GM19452 (cell line): ENCODE measurements around the gene PDSS2.
A peak's percentile ranks its signal among the peaks of the same experiment; 100 is the strongest.
"Not testable (repeated sequence)": the region's sequence is repeated elsewhere in the genome, so short reads cannot be mapped to it uniquely, and the experiment has no call there.

Source experiments
- ATAC-seq: cut with Tn5 transposase; IDR thresholded peaks from one replicate; pipeline ENCODE4 v1.9.1; 2021; ENCODE audit not compliant: unreplicated experiment

The PDSS2 gene

DNA sequence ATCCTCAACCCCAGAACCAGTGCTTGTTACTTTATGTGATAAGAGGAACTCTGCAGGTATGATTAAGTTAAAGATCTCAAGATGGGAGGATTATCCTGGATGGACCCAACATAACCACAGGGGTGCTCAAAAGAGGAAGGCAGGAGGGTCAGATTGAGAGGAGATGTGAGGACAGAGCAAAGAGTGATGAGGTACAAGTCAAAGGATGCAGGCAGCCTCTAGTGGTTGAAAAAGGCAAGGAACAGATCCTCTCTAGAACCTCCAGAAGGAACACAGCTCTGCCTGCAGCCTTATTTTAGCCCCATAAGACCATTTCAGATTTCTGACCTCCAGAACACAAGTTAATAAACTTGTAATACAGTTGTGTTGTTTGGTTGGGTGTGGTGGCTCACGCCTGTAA is 41.2 kb downstream of the PDSS2 start:
- ATAC-seq: peak; percentile 53

DNA sequence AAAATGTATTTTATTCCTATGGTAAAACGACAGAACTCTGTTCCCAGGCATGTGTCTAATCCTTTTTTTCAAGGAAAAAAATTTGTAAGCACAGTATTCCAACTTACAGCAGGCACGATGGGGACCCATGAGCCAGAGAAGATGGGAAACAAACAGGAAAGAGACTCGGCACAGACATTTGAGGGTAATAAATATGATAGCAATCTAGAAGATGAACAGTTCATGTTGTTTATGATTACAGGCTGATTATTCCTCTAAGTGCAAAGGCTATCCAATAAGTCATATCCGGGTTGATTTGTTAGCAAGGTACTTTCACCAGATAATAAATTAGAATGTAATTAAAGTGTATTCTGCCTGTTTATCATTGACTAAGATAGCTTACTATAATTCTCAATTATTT is 43.2 kb downstream of the PDSS2 start:
- no peak for ATAC-seq

DNA sequence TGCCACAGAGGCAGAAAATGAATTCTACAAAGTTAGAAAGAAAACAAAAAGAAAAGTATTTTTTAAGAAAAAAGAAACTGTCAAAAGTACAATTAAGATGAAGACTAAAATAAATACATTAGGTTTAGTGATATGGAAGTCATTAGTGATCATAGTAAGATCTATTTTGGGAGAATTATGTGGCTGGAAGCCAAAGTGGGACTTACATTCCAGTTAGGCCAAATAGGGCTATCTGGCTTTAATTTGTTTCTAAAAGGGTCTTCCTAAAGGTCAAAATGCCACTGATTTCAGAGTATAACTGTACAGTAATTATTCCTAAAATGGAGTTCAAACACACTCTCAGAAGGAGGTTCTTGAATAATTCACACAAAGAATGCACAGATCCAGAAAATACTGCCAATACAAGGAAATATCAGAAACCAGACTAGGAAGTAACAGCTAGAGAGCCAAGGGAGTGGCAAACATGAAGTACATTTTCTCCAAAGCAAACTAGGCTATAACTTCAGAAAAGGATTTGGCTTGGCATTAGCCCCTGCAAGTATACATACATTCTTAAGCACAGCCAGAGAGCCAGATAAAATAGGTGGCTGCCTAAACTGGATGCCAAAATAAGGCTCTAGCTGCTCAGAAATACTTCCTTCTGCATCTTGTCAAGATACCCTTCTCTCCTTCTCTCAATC is 45.3 kb downstream of the PDSS2 start:
- ATAC-seq: no peak

DNA sequence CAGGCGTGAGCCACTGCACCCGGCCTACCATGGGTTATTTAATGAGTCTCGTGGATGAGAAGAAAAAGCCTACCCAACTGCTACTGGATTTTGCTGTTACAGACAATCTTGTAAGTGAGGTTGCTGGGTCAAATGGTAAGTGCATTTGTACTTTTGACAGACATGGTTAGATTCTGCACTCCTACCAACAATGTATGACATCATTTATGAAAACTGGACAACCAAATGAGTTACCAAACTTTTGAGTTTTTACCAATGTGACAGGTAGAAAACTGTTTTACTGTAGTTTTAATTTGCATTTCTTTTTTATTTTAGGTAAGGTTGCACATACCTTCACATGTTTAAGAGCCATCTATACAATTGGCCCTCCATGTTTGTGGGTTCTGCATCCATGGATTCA is 48.2 kb downstream of the PDSS2 start:
- ATAC-seq: no peak

DNA sequence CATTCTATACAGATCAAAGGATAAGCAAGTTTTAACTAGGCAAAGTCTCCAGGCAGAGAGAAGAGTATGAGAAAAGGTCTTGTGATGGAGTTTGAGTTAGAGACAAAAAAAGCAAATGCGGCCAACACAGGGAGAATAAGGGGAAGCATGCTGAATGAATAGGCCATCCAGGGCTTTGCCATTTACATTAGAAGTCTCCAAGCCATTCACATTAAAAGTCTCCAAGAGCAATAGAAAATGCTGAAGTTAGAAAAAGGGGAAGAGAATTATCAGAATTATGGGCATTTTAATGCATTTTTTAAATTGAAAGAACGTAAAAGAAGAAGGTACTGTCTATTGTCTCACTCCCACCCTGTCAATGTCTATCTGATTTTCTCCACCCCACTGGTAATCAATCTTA is 49.4 kb downstream of the PDSS2 start:
- no peak for ATAC-seq

DNA sequence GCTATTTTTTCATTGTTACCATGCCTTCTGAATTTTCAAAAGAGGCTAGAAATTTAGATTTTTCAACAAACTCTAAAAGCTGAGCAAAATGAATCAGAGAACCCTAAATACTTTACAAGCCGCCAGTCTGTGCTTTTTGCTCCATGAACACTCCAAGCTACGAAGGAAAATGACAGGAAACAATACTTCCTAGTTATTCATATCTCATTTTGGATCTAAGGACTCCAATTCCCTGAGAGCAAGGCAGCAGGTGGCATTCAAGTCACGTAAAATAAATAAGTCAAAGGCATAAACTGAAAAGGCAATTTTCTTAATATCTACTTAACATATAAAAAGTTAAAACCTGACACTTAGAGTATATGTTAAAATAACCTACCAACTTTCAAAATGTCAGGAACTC is 50.6 kb downstream of the PDSS2 start:
- ATAC-seq: no peak

DNA sequence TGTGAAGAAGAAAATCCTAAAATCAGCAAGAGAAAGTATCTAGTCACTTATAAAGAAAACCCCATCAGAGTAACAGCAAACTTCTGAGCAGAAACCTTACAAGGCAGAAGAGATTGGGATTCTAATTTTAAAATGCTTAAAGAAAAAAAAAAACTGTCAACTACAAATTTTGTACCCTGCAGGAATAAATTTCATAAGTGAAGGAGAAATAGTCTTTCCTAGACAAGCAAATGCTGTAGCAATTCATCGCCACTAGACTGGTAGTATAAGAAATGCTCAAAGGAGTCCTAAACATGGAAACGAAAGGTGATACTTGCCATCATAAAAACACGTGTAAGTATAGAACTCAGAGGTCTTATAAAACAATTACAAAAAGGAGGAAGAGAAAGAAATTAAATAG is 54.4 kb downstream of the PDSS2 start:
- ATAC-seq: no peak

DNA sequence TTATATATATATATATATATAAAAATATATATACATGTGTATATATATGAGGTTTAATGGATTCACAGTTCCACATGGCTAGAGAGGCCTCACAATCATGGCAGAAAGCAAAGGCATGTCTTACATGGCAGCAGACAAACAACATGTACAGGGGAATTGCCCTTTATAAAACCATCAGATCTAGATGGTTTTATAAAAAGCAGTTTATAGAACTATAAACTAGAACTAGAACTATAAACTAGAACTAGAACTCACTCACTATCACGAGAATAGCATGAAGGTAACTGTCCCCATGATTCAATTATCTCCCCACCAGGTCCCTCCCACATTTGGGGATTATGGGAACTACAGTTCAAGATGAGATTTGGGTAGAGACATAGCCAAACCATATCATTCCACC is 56.8 kb downstream of the PDSS2 start:
- no peak for ATAC-seq

DNA sequence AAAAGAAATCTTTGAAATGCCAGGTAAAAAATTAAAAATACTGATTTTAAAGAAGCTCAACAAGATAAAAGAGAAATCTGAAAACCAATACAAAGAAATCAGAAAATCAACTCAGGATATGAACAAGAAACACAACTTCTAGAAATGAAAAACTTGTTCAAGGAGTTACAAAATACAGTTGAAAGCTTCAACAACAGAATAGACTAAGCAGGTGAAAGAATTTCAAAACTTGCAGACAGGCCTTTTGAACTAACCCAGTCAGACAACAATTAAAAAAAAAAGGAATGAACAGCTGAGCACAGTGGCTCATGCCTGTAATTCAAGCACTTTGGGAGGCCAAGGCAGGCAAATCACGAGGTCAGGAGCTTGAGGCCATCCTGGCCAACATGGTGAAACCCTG is 57.8 kb downstream of the PDSS2 start:
- ATAC-seq: no peak

DNA sequence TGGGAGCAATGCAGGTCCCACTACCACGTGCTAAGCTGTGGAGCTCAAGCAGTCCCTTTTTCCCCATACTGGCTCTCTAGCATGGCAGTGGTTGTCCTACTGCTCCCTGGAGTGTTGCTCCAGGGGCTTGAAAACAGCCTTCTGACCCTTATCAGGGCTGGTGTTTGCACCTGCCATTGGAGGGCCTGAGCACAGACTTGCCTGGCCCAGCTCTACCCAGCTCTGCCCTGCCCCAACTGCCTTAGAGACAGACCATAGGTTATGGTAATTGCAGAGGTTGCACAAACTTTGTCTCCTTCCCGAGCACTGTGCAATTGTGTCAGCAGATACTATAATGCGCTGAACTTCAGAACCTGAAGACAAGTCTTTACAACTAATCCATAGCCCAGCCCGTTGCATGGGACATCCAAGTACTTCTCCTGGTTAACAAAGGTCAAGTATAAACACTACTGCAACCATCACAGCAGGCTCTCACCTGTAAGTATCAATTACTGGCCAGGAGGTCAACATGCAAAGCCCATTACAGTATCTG is 58.7 kb downstream of the PDSS2 start:
- ATAC-seq: no peak

DNA sequence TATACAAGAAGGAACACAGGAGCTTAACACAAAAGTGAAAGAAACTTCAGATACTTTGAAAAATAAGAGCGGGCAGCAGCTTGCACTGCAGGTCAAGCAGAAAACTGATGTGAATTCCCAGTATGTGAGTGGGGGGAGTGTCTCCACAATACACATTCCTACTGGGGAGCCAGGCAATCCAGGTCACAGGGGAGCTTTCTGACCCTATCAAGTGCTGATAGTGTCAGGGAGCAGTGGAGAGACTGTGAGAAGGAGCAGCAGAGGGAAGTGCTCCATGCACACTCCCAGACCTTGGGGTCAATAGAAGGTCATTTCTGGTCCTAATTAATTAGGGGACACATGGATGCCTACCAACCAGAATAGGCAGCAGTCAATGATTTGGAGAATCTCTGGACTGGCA is 59.4 kb downstream of the PDSS2 start:
- ATAC-seq: no peak

DNA sequence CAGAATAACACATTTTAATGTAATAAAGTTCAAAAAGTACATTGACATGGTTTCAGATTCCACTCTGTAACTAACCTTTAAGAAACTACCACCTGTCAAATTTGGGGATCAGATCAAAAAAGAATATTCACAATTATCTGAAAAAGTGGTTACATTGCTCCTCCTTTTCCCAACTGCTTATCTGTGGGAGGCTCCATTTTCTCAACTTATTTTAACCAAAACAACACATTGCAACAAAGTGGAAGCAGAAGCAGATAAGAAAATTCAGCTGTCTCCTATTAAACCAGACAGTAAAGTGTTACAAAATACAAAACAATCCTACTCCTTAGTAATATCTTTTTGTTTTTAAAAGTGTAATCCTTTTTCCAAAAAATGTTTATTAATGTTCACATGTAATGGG is 61.4 kb downstream of the PDSS2 start:
- no peak for ATAC-seq

DNA sequence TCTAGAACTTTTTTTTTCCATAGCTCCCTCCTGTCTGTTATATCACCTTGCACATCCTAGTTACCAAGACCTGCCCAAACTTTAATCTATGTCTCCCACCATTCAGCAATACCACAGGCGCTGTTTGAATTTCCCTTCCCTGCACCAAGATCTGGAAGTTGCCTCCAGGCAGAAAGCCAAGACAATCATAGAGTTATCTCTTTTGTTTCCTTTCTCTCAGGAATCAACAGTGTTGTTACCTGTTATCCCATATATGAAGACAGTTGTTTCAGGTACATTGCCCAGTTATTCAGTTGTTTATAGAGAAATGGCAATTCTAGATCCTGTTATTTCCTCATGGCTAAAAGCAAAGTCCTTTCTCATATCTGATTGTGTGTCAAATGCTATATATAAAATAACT is 63.2 kb downstream of the PDSS2 start:
- ATAC-seq: no peak

DNA sequence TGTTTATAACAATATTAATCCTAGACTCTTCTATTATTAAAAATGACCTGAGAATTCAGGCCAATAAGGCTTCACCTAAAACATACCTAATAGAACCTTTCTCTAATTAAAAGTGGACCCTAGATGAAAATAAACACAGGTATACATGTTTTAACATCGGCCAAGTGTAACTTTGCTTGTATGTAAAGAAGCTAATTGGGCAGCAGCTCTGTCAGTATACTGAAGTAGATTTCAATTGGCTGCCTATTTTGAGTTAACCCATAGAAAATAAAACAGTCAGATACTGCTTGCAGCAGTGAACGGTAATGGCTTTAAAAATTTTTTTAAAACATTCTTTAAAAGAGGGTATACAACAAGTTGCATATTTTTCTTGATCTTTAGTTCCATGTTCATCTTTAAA is 67.3 kb downstream of the PDSS2 start:
- no peak for ATAC-seq

DNA sequence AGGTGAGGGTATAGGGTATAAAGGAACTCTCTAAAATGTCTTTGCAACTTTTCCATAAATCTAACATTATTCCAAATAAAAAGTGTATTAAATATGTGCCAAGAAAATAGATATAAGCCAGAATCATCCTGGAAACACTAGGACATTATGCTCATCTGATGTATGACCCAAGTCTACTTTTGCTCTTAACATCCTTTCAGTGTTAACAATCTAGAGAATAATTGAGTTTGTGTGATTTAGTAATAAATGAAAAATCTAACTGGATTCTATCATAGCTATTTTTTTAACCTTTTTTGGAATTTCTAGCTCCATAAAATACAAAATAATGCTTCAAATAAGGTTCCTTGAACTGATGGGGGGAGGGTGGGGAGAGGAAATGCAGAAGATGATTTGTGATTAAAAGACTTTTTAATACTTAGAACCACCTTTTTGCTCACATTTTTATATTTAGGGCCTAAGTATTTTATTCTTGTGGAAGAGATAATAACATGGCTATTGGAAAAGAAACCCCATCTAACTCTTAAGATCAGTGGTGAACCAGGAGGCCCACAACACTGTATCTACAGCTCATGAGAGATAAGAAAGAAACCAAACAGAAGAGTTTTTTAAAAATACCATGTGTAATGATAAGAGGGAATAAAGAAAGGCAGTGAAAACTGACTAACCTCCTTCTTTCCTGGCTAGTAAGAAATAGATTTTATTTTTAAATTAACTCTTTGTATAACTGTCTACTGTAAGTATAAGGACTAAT is 68.5 kb downstream of the PDSS2 start:
- ATAC-seq: no peak

DNA sequence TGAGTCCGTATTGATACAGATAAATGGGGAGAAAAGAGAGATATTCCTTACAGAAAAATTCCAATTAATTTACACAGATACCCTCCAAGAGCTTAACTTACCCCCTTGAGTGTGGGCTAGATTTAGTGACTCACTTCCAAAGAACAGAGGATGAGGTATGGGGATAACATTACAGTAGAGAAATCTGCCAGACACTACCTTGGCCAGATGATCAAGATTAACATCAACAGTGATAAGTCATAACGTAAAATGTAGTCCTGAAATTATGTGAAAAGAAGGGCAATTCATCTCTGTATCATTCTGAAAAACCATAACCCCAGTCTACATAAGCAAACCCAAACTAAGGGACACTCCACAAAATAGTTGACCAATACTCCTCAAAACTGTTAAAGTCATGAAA is 69.3 kb downstream of the PDSS2 start:
- ATAC-seq: no peak

DNA sequence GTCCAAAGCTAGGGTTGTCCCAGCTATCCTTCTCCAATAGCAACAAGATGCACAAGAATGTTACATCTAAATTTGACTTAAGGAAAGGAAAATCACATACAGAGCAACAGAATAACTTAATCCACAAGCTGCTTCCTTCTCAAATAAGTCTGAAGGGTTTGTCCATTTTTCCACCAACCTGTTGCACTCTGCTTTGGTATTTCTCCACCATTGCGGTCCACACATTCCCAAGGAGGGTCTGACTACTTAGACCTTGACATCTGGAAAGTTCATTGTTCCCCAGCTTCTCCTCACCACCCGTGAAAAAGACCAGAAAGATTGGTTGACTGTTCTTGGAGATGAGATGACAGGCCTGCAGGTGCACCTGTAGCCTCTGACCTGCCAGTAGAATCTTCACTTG is 72.5 kb downstream of the PDSS2 start:
- ATAC-seq: no peak

DNA sequence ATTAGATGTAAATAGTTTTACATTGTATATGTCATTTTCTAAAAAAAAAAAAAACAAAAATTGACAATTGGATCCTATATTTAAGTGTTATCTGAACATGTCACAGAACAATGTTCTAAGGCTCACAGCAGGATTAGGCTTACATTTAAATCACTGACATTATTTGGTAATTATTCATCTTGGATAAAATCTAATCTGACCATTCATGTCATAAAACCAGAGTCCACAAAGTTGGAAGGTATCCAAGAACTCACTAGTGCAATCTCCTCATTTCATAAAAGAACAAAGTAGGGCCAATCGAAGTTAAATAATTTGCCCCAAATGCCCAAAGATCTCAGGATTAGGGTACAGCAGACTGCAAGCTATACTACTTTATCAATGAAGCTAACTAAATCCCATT is 73.0 kb downstream of the PDSS2 start:
- ATAC-seq: no peak

DNA sequence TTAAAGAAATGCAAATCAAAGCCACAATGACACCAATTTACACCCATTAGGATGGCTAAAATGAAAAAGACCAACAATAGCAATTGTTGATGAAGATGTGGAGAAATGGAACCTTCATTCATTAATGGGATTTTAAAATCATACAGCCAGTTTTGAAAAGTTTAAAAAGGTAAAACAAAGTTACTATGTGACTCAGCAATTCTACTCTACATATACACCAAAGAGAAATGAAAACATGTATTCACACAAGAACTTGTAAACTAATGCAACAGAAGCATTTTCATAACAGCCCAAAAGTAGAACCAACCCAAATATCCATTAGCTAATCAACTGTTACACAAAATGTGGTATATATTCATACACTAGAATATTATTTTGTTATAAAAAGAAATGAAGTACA is 75.7 kb downstream of the PDSS2 start:
- no peak for ATAC-seq

DNA sequence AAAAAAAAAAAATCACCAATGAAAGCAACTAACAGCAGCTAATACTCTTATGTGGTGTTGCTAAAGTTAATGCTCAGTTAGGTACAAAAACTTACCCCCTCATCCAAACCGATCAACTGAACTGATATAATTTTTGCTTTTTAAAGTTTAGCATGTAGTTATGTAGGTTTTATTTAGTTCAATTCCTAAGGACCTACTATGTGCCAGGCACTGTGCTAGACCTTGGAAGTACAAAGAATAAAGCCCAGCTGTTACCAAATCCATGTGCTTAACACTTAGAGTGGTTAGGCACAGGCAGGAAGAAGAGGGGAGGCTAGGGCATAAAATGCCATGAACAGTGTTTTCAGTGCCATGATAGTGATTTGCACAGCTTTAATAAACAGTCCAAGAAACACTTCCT is 85.1 kb downstream of the PDSS2 start:
- ATAC-seq: no peak

DNA sequence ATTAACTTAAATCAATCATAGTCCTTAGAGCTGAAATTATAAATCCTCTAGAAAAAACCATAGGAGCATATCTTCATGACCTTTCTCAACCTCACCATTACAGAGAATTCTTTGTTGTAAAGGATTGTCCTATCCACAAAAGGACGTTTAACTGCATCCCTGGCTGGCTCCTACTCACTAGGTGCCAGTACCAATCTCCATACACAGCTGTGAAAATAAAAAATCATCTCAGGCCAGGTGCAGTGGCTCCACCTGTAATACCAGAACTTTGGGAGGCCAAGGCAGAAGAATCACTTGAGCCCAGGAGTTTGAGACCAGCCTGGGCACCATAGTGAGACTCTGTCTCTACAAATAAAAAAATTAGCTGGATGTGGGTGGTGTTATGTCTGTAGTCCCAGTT is 89.9 kb downstream of the PDSS2 start:
- ATAC-seq: no peak

DNA sequence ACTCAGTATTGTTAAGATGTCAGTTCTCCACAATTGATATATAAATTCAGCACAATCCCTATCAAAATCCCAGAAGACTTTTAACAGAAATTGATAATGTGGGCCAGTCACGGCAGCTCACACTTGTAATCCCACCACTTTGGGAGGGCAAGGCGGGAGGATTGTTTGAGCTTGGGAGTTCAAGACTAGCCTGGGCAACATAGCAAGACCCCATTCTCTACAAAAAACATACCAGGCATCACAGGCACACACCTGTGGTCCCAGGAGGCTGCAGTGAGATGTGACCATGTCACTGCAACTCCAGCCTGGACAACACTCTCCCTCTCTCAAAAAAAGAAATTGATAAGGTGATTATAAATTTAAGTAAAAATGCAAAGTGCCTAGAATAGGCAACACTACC is 90.9 kb downstream of the PDSS2 start:
- no peak for ATAC-seq

DNA sequence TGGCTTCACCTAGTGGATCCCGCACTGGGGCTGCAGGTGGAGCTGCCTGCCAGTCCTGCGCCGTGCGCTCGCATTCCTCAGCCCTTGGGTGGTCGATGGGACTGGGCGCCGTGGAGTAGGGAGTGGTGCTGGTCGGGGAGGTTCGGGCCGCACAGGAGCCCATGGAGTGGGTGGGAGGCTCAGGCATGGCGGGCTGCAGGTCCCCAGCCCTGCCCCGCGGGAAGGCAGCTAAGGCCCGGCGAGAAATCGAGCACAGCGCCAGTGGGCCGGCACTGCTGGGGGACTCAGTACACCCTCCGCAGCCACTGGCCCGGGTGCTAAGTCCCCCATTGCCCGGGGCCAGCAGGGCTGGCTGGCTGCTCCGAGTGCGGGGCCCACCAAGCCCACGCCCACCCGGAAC is 95.2 kb downstream of the PDSS2 start:
- not testable (repeated sequence) for ATAC-seq
